ENCODE measurements around the gene MET. TPM values are rescaled to one million over a fixed set of nuclear protein-coding genes. Genes with fewer than 3 reads are reported as not detected.

MET gene
- total RNA-seq, 1 experiment from 2014 or later, result 200 TPM

DNA sequence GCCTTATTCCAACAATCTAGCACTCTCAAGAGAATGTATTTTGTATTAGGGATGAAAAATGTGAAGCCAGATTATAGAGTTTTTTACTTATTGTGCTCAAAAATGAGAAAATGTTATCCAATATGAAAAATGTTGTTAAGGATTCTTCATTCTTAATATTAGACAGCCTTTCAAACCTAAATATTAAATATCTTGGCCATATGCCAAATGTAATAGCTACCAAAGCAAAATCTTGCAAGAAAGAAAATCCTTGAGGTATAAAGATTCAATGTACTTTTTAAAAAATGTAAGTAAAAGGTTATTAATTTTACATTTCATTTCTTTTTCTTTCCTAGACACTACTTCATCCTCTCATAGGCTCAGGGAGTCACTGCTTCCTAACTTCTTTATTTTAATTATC lies 33.4 kb downstream of the MET start:
- Histone ChIP-seq H3K9ac (ENCODE audit: low read length) (peak overlapping the region; percentile 64), H4K20me1 (ENCODE audit: insufficient read depth) (no peaks in the 10 kb centered on the region), H3K36me3 (ENCODE audit: control insufficient read depth in 1 of 2, insufficient read depth in 2 of 2, low read length in 2 of 2) (peaks cover 3 to 28% of the 10 kb centered on the region in 2 experiments; a peak in 3 of 4 replicates), H3K27ac (ENCODE audit: low read depth, low read length) (peak overlapping the region; percentile 91), H3K4me3 (replicated peaks in 1 of 2; ENCODE audit: low read depth in 1 of 2, low read length in 2 of 2) (peak overlapping the region in 1 of 2 experiments; percentile 45; a peak in 1 of 4 replicates), H2AFZ (ENCODE audit: low read depth, low read length, poor library complexity, severe bottlenecking) (no peak overlapping the region), H3K79me2 (ENCODE audit: insufficient read depth, low read length) (peaks cover 100% of the 10 kb centered on the region), H3K4me2 (ENCODE audit: low read length) (peak overlapping the region; percentile 77), H3K9me3 (ENCODE audit: control insufficient read depth in 1 of 2, insufficient read depth in 1 of 2, low read depth in 1 of 2, low read length in 2 of 2) (no peaks in the 10 kb centered on the region), H3K4me1 (ENCODE audit: control insufficient read depth in 1 of 2, insufficient read depth in 2 of 2, low read length in 2 of 2) (peaks cover 96 to 100% of the 10 kb centered on the region in 2 experiments), H3K9me2 (ENCODE audit: insufficient read depth) (no peaks in the 10 kb centered on the region), H3K27me3 (ENCODE audit: insufficient read depth, low read length) (no peaks in the 10 kb centered on the region)
- intact Hi-C loops (cut with micrococcal nuclease), result loop anchor here (5.0 kb wide), 1 partner anchor 72 kb away; no protein-coding TSS in a partner anchor
- ChIA-PET CTCF (no interaction called here), POLR2A (no interaction called here), RAD21 (ENCODE audit: low non-redundant PET in 1 of 2, low total read pairs in 2 of 2, uncharacterized antibody in 2 of 2, unreplicated experiment in 2 of 2) (no interaction called here)
- no TSS peak for BruUV-seq (replicated peaks)
- TF ChIP-seq CTCF (IDR thresholded peaks at IDR 0.05 in 2 of 3, conservative IDR thresholded peaks at IDR 0.05 in 1 of 3; ENCODE audit: borderline replicate concordance in 1 of 3, insufficient read depth in 1 of 3, low read depth in 2 of 3, low read length in 2 of 3) (no peak), SRF (IDR thresholded peaks at IDR 0.05; ENCODE audit: low read depth) (no peak), TCF7L2 (IDR thresholded peaks at IDR 0.05; ENCODE audit: borderline replicate concordance, extremely low read depth, insufficient read depth, insufficient read length) (no peak), EGR1 (IDR thresholded peaks at IDR 0.05; ENCODE audit: low read depth) (no peak), ZFX (IDR thresholded peaks at IDR 0.05) (no peak), POLR2AphosphoS5 (IDR thresholded peaks at IDR 0.05; ENCODE audit: low read depth, low read length) (no peak), SIN3A (IDR thresholded peaks at IDR 0.05; ENCODE audit: low read depth) (no peak), JUND (IDR thresholded peaks at IDR 0.05) (no peak), ELF1 (IDR thresholded peaks at IDR 0.05; ENCODE audit: borderline replicate concordance, low read depth) (no peak), CBX3 (IDR thresholded peaks at IDR 0.05; ENCODE audit: low read depth) (no peak), FOSL1 (IDR thresholded peaks at IDR 0.05; ENCODE audit: low read depth) (no peak), MAX (IDR thresholded peaks at IDR 0.05) (no peak), POLR2A (IDR thresholded peaks at IDR 0.05; ENCODE audit: borderline replicate concordance, extremely low read depth, insufficient read depth, insufficient read length) (no peak)
- TF ChIP-seq, protein P1, sequence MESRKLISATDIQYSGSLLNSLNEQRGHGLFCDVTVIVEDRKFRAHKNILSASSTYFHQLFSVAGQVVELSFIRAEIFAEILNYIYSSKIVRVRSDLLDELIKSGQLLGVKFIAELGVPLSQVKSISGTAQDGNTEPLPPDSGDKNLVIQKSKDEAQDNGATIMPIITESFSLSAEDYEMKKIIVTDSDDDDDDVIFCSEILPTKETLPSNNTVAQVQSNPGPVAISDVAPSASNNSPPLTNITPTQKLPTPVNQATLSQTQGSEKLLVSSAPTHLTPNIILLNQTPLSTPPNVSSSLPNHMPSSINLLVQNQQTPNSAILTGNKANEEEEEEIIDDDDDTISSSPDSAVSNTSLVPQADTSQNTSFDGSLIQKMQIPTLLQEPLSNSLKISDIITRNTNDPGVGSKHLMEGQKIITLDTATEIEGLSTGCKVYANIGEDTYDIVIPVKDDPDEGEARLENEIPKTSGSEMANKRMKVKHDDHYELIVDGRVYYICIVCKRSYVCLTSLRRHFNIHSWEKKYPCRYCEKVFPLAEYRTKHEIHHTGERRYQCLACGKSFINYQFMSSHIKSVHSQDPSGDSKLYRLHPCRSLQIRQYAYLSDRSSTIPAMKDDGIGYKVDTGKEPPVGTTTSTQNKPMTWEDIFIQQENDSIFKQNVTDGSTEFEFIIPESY (IDR thresholded peaks at IDR 0.05; ENCODE audit: extremely low read depth, insufficient replicate concordance, low read length), result no peak
- DNase-seq (ENCODE audit: low read depth, low spot score) (no peak), ATAC-seq (no peak)

Measured in HCT116 (cell line).